HG03520 (cell line): ENCODE results near the gene ZFP69.
A peak's percentile ranks its signal among the peaks of the same experiment; 100 is the strongest.

Experiments
- ATAC-seq: cut with Tn5 transposase; IDR thresholded peaks from one replicate; pipeline ENCODE4 v1.9.1; 2021; ENCODE audit warnings: mild to moderate bottlenecking, moderate library complexity; ENCODE audit not compliant: unreplicated experiment

The ZFP69 gene

DNA sequence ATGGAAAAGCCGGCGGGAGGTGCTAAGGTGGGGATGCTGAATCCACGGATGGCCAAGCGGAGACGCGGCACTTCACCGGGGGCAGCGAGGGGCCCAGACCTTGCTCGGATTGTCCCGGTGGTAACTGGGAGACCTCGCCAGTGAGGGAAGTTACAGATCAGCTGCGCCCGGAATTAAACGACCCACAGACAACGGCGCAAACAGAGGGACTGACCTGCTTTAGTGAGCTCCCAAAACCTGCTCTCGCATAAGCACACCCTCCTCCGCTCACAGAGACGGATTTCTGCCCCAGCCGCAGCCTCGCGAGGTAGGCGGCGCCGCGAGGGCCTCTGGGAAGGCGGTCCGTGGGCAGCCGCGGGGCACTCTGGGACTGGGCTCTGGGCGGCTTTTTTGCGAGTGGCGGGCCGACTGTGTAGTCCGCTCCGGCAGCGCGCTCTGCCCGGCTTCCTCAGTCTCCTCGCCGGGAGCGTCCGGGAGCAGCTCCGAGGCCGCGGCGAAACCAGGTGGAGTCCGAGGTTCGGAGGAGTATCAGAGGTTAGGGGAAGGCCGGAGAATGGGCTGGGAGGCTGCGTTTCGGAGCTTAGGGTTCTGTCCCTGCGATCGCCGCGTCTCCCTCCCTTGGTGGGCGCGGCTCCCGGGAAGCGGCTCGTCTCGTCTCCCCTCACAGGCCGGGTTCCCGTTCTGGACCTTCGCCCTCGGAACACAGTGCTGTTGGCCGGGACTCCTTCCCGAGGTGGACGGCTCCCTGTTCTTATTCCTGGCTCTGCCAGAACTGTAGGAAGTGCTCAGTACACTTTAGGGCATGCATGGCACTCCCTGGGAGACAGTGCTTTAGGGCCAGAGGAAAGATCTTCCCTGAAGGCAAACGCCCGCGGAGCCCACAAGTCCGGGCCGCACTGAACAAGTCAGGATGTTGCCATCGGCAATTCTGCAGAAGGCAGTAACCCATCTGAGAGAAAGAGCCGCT lies 31.6 kb downstream of the ZFP69 start, which contains the start of gene EXO5:
EXO5 (plus strand) TSS at position 393 of the 967 bp plus-strand sequence. CDS start 5,778 bp downstream, outside the sequence.
- ATAC-seq: peak; percentile 83

DNA sequence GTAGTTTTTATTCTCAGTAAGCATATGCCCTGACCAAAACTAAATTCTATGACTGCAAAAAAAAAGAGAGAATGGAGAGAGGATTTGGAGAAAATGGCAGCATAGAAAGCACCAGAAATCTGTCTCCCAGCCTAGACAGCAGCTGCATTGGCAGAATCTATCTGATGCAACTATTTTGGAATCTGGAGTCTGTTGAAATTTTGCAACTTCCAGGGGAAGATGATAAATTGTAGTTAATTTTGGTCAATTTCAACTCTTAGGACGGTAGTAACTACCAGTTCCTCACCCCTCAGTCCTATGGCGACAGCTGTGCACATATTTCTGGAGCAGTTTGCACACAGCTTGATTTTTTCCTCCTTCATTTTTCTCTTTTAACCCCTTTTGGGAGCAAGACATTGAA lies 42.4 kb downstream of the ZFP69 start:
- no peak for ATAC-seq

DNA sequence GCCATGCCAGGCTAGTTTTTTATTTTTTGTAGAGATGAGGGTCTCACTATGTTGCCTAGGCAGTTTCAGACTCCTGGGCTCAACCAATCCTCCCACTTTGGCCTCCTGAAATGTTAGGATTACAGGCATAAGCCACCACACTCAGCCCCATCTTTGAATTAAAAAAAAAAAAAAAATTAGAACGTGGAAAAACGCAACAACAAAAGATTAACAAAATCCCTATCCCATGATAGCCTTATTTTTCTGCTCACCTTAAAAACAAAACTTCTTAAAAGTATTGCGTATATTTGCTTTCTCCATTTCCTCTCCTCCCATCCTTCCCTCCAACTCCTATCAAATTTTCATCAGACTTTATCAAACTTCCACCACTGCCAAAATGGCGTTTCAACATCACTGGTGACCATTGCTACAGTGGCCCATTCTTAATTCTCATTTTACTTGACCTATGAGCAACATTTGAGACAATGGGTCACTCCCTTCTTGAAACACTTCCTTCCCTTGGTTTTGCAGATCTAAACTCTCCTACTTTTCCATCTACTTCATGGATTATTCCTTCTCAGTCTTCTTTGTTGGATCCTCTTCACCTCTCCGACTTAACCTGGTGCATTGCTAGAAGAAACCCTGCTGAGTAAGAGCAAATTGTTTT lies 53.8 kb downstream of the ZFP69 start:
- ATAC-seq: no peak

DNA sequence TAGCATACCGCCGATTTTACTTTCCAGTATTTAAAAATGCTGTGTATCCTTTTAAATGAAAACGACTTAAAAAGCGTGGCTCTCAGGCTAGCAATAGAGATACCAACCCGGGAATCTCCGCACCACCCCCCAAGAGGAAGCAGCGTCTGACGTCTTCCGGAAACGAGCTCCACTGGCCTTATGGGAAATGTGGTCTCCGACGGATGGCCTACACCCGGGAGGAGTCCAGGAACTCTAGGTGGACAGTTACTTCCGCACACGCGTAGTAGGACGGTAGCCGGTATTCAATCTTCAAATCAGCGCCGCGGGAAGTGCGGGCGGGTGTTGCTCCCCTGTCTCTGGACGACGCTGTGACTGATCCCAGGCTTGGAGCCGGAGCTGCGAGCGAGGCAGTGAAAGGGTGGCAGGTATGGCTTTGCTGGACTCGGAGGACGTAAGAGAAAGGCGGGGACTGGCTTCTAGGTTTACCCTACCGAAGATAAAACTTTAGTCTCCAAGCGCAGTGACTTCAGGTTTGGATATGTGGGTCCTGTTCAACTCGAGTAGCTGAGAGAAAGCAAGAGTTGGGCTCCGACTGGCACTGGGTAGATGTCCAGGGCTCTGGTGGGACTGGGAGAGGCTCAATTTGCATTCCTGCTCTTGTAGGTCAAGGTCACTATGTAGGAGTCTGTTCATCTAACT lies 54.4 kb downstream of the ZFP69 start, which contains the start of gene ZNF684:
ZNF684 (plus strand) TSS at position 257 of the 681 bp plus-strand sequence. CDS start 1,530 bp downstream, outside the sequence.
- ATAC-seq: peak; percentile 88

DNA sequence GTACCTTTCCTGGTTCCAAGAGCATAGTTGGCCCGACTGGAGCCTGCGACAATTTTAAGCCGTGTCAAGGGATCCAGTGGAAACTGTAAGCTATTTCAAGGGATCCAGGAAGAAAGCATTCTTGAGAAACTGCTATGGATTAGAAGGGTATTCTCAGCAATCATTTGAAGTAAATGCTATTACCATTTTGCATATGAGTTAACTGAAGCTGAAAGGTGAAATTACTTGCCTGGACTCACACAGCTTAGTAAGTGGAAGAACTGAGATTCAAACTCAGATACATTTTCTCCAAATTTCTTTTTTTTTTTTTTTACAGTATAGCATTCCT lies 54.9 kb downstream of the ZFP69 start:
- ATAC-seq: no peak

DNA sequence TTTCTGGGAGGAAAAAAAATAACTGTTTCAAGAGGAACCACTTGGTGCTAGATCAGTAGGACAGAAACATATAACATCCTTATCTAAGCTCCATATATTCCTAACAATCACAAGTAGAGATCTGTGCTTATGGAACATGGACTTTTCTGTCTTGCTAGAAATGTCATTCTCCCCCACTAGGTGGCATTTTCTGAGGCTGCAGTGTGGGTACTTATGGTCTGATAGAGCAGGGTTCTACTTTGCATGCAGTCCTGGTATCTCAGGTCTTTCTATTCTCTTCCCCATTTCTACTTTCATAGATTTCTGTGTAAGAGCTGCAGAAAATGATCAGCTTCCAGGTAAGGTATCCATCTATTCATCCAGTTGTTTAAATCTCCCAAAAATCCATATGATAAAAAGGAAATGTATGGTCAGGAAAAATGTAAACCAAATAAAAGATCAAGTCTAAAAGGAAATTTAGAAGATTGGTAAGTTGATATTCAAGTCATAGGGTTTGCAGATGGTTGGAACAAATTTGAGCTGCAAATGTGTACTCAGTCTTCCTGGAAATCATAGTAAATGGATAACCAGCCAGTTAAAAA lies 55.8 kb downstream of the ZFP69 start:
- ATAC-seq: no peak

DNA sequence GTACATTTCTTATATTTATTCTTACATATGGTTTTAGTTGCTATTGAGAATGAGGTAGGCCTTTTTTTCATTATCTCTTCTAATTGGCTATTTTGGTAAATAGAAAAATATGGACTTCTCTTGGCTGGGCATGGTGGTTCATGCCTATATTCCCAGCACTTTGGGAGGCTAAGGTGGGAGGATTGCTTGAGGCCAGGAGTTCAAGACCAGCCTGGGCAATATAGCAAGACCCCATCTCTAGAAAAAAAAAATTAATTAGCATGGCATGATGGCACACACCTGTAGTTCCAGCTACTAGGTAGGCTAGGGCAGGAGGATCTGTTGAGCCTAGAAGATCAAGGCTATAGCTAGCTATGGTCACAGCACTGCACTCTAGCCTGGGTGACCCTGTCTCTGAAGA lies 57.5 kb downstream of the ZFP69 start:
- no peak for ATAC-seq

DNA sequence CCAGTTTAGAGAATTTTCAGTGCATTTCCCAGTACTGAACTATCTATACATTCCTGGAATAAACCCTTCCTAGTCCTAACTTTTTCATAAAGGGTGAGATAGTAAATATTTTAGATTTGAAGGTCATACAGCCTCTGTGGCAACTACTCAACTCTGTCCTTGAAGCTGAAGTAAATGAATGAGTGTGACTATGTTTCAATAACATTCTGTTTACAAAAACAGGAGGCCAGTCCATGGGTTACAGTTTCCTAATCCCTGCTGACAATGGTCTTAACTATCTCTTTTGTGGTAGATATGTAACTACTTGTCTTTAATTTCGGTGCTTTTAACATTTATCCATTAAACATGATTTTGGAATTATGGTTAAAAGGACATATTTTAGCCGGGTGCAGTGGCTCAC lies 58.6 kb downstream of the ZFP69 start:
- no peak for ATAC-seq

DNA sequence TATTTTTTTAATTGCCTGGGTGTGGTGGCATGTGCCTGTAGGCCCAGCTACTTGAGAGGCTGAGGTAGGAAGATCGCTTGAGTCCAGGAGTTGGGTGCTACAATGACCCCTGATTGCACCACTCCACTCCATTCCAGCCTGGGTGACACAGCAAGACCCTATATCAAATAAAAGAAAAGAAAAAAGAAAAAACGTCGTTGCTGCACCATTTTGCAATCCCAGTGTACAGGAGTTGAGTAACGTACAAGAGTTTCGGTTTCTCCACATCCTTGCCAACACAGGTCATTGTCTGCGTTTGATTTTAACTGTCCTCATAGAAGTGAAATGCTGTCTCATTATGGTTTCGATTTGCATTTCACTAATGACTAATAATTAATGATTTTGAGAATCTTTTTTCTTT lies 62.2 kb downstream of the ZFP69 start:
- ATAC-seq: no peak
